Activated naive CD8-positive, alpha-beta T cell treated with anti-CD3 and anti-CD28 coated beads, Interleukin-2, amount 50 U/mL, for 24 hours (primary cell): Measurements from ENCODE around the gene GRAMD2A.

Experiments
- ATAC-seq: fragments of 150-1000 bp; cut with Tn5 transposase; one replicate; pipeline ENCODE4 v1.10.0; 2021
- DNase-seq: peaks from one replicate; pipeline ENCODE4 v3.0.0; 2021
- H3K27ac Mint-ChIP-seq: one replicate; pipeline ENCODE4 v1.8.0; 2021; ENCODE audit warnings: mild to moderate bottlenecking, mixed read lengths
- H3K27me3 Mint-ChIP-seq: one replicate; pipeline ENCODE4 v1.8.0; 2021; ENCODE audit warnings: mixed read lengths
- H3K36me3 Mint-ChIP-seq: one replicate; pipeline ENCODE4 v1.8.0; 2021; ENCODE audit warnings: low read depth, mixed read lengths
- H3K4me1 Mint-ChIP-seq: one replicate; pipeline ENCODE4 v1.8.0; 2021; ENCODE audit warnings: mixed read lengths
- H3K4me3 Mint-ChIP-seq: one replicate; pipeline ENCODE4 v1.8.0; 2021; ENCODE audit warnings: mild to moderate bottlenecking, moderate library complexity, mixed read lengths
- H3K9me3 Mint-ChIP-seq: one replicate; pipeline ENCODE4 v1.8.0; 2021; ENCODE audit warnings: mixed read lengths

Gene GRAMD2A

DNA sequence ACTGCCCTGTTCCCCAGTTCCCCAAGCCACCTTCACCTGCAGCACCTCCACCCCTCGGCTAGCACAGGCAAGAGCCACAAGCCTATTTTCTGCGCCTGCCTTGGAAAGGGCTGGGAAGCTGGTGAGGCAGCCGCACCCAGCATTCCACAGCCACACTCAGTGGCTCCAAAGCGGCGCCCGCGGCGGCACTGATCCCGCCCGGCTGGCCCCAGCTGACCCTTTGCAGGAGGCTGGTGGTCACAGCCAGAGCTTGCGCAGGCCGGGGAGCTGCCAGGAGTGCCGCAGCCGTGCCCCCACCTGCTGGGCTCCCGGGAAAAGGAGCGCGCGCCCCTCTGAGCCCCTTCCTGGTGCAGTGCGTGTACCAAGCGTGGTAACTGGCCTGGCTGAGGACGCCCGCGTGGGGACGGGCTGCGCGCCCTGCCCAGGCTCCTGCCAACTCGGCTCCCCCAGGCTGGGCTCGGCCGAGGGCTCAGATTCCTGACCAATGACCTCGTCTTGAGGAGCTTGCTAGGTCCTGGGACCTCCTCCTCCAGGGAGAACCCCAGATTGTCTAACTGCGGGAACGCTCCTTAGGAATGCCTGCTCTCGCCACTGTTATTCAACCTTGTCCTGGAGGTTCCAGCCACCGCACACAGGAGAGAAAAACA is 13.3 kb downstream of the GRAMD2A start:
- no peaks in the 10 kb centered on the region for H3K4me1 Mint-ChIP-seq
- H3K4me3 Mint-ChIP-seq = no peak overlapping the region
- no peak for DNase-seq

DNA sequence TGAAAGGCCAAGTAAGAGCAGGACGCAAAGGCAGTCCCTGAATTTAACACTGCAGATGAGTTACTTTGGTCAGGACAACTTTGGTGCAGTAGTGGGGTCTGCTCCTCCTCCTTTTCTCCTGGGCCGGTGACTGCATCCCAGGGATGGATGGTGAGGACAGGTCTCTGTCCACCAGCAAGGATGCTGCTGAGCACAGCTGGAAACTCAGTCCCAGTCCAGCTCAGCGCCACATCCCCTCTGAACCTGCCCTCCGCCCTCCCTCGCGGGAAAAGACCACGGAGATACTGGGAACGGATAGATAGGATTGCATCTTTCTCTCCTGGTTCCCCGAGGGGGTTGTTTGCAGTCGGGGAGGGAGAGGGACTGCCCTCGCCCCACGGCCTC is 13.8 kb downstream of the GRAMD2A start:
- Mint-ChIP-seq H3K9me3 (no peaks in the 10 kb centered on the region), H3K4me1 (no peaks in the 10 kb centered on the region), H3K27ac (no peak overlapping the region), H3K27me3 (peaks cover 42% of the 10 kb centered on the region), H3K4me3 (no peak overlapping the region), H3K36me3 (no peaks in the 10 kb centered on the region)
- DNase-seq (no peak), ATAC-seq (no peak)

More for the DNA sequence above, 13.3 kb downstream of the GRAMD2A start:
- H3K27ac Mint-ChIP-seq = no peak overlapping the region
- no peak for ATAC-seq
- peaks cover 44% of the 10 kb centered on the region for H3K27me3 Mint-ChIP-seq
- H3K9me3 Mint-ChIP-seq = no peaks in the 10 kb centered on the region
- H3K36me3 Mint-ChIP-seq = no peaks in the 10 kb centered on the region

DNA sequence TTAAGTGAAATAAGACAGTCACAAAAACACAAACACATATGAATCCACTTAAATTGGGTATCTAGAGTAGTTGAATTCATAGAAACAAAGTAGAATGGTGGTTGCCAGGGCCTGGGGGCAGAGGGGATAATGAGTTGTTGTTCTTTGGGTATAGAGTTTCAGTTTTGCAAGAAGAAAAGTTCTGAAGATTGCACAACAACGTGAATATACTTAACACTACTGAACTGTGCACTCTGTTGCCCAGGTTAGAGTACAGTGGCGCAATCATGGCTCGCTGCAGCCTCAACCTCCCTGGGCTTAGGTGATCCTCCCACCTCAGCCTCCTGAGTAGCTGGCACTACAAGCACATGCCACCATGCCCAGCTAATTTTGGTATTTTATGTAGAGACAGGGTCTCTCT is 14.9 kb downstream of the GRAMD2A start:
- Mint-ChIP-seq H3K27me3 (peaks cover 40% of the 10 kb centered on the region), H3K36me3 (no peaks in the 10 kb centered on the region), H3K4me1 (no peaks in the 10 kb centered on the region), H3K9me3 (no peaks in the 10 kb centered on the region), H3K27ac (no peak overlapping the region), H3K4me3 (no peak overlapping the region)
- ATAC-seq (no peak), DNase-seq (no peak)

GRCh38 chr15:72182244-72182643 is 15.3 kb downstream of the GRAMD2A start:
- ATAC-seq (no peak), DNase-seq (no peak)
- H3K4me3 Mint-ChIP-seq = no peak overlapping the region
- H3K27ac Mint-ChIP-seq = no peak overlapping the region
- peaks cover 40% of the 10 kb centered on the region for H3K27me3 Mint-ChIP-seq
- H3K9me3 Mint-ChIP-seq = no peaks in the 10 kb centered on the region
- no peaks in the 10 kb centered on the region for H3K36me3 Mint-ChIP-seq
- H3K4me1 Mint-ChIP-seq = no peaks in the 10 kb centered on the region

DNA sequence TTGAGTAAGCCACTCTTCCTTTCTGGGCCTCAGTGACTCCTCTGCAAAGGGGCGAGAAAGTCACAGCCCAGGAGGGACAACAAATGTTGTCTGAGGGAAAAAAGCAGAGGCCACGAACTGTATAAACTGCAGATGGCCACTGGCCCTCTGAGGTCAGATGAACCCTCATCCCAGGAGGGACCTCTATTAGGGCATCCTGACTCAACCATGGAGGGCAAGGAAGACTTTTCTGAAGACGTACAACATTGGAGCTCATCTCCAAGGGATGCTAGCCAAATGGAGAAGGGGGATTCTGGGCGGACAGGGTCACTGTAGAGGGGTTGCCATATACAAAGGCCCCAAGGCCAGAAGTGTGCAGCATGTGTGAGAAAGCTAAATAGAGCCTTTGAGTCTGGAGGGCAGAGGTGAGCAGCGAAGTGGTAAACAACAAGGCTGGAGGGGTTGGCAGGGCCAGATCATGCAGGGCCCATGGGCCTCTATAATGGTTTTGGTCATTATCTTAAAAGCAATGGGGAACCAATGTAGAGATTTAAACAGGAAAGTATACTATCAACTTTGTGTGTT is 16.7 kb downstream of the GRAMD2A start:
- H3K4me3 Mint-ChIP-seq = no peak overlapping the region
- no peaks in the 10 kb centered on the region for H3K4me1 Mint-ChIP-seq
- no peaks in the 10 kb centered on the region for H3K36me3 Mint-ChIP-seq

GRCh38 chr15:72179950-72180581 is 17.5 kb downstream of the GRAMD2A start:
- Mint-ChIP-seq H3K27ac (no peak overlapping the region), H3K4me1 (no peaks in the 10 kb centered on the region), H3K9me3 (no peaks in the 10 kb centered on the region), H3K4me3 (no peak overlapping the region), H3K27me3 (peaks cover 32% of the 10 kb centered on the region), H3K36me3 (no peaks in the 10 kb centered on the region)
- DNase-seq = no peak
- ATAC-seq = no peak

More for the DNA sequence above, 16.7 kb downstream of the GRAMD2A start:
- Mint-ChIP-seq H3K27me3 (peaks cover 34% of the 10 kb centered on the region), H3K9me3 (no peaks in the 10 kb centered on the region), H3K27ac (no peak overlapping the region)
- ATAC-seq = no peak
- DNase-seq = no peak

DNA sequence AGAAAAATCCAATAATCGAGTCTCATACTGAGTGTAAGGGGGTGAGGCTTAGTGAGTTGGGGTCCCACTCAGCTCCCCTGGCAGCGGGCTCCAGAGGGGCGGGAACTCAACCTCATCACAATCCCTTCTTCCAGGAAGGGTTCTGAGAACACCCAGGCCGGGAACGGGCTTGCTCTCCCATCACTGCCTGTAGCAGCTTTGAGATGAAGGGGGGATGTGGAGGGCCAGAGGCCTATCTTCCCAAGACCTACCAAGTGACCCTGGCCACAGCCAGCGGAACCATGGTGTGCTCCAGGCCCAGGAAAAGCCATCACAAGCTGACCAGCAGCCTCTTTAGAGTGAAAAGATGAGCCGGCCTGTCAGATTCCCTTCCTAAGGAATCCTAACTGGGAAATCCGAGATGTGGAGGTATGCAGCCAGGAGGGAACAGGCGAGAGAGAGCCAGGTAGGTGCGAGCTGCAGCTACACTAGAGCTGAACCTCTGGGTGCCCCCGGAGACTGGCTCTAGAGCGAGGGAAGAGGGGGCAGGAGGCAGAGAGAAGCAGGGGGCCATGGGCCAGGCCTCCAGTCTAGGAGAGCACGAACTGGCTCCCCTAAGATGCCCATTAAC is 18.5 kb downstream of the GRAMD2A start:
- ATAC-seq (no peak), DNase-seq (no peak)
- no peaks in the 10 kb centered on the region for H3K9me3 Mint-ChIP-seq
- no peak overlapping the region for H3K27ac Mint-ChIP-seq
- no peaks in the 10 kb centered on the region for H3K4me1 Mint-ChIP-seq
- H3K36me3 Mint-ChIP-seq = no peaks in the 10 kb centered on the region
- no peak overlapping the region for H3K4me3 Mint-ChIP-seq
- peaks cover 31% of the 10 kb centered on the region for H3K27me3 Mint-ChIP-seq

DNA sequence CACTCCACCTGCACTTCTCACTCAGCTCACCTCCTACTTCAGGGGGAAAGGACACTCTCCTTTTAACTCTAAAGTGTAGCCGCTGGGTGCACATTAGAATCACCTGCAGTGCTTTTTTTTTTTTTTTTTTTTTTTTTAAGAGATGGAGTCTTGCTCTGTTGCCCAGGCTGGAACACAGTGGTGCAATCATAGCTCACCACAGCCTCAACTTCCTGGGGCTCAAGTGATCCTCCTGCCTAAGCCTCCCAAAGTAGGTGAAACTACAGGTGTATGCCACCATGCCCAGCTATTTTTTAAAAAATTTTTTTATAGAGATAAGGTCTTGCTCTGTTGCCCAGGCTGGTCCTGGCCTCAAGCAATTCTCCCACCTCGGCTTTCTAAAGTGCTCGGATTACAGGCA is 20.8 kb downstream of the GRAMD2A start:
- ATAC-seq = no peak
- DNase-seq = no peak
- H3K36me3 Mint-ChIP-seq = no peaks in the 10 kb centered on the region
- no peak overlapping the region for H3K27ac Mint-ChIP-seq
- no peaks in the 10 kb centered on the region for H3K4me1 Mint-ChIP-seq
- peaks cover 17% of the 10 kb centered on the region for H3K27me3 Mint-ChIP-seq
- no peak overlapping the region for H3K4me3 Mint-ChIP-seq
- no peaks in the 10 kb centered on the region for H3K9me3 Mint-ChIP-seq

DNA sequence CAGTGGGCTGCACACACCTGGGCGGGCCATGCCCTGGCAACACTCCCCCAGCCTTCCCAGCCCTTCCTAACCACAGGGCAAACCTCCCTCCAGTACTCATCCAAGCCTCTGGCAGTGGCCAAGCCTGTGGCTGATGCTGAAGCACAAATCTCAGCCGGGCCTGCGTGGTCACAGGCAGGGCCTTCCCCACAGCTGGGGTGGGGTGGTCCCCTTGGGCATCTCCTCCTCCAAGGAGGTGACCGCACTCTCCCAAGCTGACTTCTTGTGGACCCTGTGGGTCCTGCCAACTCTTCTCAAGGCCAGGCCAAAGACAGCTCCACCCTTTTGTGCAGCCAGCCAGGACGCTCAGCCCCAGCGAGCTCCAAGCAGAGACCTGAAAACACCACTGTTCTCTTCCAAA is 21.4 kb downstream of the GRAMD2A start:
- no peaks in the 10 kb centered on the region for H3K9me3 Mint-ChIP-seq
- no peak overlapping the region for H3K4me3 Mint-ChIP-seq
- no peaks in the 10 kb centered on the region for H3K36me3 Mint-ChIP-seq
- no peak for ATAC-seq
- H3K4me1 Mint-ChIP-seq = no peaks in the 10 kb centered on the region
- no peak overlapping the region for H3K27ac Mint-ChIP-seq
- peaks cover 13% of the 10 kb centered on the region for H3K27me3 Mint-ChIP-seq
- DNase-seq = no peak

DNA sequence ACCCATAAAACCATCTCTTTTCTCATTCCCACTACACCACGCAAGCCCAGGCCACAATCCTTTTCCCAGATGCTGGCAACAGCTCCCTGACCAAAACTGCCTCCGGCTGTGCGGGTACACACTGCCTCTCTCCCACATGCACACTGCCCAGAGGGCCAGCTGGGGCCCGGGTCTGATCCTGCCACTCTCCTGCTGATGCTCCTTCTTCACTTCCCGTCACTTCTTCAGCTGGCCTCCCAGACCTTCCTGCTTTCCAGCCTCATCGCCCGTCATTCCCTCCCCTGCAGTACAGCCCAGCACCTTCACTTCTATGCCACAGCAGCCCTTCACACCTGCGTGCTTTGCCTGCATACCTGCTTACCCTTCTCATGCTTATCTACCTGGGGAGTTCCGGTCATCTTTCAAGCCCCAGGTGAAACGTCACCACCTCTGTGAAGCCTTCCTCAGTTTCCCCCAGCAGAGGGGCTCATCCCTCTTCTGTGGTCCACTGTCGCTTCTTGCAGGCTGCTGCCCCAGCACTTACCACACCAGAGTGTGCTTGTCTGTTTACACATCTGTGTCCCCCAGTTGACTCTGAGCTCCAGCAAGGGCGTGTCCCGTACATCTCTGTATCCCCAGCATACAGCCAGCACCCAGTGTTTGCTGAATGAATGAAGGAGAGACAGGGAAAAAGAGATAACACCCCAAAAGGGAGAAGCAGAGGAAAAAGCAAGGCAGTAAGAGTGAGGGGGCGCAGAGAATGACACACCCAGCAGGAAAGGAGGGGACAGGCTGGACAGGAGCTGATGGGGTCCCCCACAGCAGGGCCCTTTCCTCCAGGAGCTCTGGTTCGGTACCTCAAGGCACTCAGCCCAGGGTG is 22.2 kb downstream of the GRAMD2A start:
- H3K9me3 Mint-ChIP-seq = no peaks in the 10 kb centered on the region
- no peaks in the 10 kb centered on the region for H3K36me3 Mint-ChIP-seq
- no peak overlapping the region for H3K4me3 Mint-ChIP-seq
- H3K4me1 Mint-ChIP-seq = no peaks in the 10 kb centered on the region
- no peak for ATAC-seq
- H3K27me3 Mint-ChIP-seq = peaks cover 9% of the 10 kb centered on the region
- no peak overlapping the region for H3K27ac Mint-ChIP-seq
- DNase-seq = no peak

DNA sequence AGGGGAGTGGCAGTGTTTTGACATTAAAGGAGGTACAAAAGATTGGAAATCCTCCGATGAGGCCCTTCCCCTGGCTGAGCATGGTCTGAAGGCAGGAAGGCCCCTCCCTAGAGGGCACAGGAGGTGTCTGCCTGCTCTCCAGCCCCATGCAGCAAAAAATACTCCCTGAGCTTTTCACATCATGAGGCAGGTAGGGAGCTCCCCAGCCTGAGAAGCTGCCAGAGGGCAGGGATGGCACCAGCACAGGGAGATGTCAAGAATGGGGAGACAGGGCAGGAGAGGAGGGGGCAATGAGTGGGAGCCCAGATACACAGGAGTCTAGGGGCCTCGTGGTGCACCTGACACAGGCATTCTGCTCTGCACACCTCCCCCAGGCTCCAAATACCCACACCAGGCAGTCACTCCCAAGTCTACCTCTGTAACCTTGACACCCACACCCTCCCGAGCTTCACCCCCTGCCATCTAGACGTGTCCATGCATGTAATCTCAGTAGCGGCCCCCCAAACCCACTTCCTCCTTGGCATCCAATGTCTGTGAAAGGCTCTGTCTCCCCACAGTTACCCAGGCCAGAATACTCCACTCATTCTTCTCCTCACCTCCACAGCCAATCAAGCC is 22.9 kb downstream of the GRAMD2A start:
- no peak for DNase-seq
- Mint-ChIP-seq H3K27me3 (peaks cover 9% of the 10 kb centered on the region), H3K27ac (no peak overlapping the region), H3K4me3 (no peak overlapping the region), H3K9me3 (no peaks in the 10 kb centered on the region), H3K4me1 (no peaks in the 10 kb centered on the region), H3K36me3 (no peaks in the 10 kb centered on the region)
- ATAC-seq = no peak

DNA sequence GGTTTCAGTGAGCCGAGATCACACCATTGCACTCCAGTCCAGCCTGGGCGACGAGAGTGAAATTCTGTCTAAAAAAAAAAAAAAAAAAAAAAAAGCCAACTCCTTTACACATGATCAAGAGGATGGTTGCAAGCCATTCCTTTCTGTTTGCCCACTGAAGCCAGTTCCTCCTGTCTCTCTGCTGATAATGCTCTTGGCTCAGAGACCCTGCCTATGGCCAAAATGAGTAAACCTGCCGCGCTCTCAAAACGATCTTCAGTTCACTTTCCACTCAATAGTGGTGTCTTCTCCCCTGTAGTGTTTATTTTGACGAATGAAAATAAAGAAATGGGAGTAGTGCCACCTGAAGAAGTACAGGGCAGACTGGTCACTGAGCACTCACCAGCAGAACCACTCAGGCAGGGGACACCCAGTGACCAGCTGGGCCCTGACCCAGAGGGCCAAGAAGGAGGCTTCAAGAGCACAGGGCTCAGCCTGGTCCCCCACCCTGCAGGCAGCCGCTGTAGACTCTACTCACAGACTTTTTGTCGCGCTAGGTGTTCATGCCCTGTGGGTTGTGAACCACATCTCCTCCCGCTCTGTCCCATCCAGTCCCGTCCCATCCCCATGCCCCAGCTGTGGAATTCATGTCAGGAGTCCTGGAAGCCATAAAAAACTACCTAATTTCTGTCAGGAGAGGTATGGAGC is 23.6 kb downstream of the GRAMD2A start:
- DNase-seq (no peak), ATAC-seq (no peak)
- Mint-ChIP-seq H3K36me3 (no peaks in the 10 kb centered on the region), H3K4me1 (no peaks in the 10 kb centered on the region), H3K27ac (no peak overlapping the region), H3K4me3 (no peak overlapping the region), H3K9me3 (no peaks in the 10 kb centered on the region), H3K27me3 (peaks cover 9% of the 10 kb centered on the region)

- H3K4me3 Mint-ChIP-seq = no peak overlapping the region
- H3K27me3 Mint-ChIP-seq = peaks cover 9% of the 10 kb centered on the region
- DNase-seq (no peak), ATAC-seq (no peak)
- H3K4me1 Mint-ChIP-seq = peaks cover 1% of the 10 kb centered on the region
- no peak overlapping the region for H3K27ac Mint-ChIP-seq
- H3K9me3 Mint-ChIP-seq = no peaks in the 10 kb centered on the region
- no peaks in the 10 kb centered on the region for H3K36me3 Mint-ChIP-seq
Measured at GRCh38 chr15:72173401-72173800, 24.2 kb downstream of the GRAMD2A start.

DNA sequence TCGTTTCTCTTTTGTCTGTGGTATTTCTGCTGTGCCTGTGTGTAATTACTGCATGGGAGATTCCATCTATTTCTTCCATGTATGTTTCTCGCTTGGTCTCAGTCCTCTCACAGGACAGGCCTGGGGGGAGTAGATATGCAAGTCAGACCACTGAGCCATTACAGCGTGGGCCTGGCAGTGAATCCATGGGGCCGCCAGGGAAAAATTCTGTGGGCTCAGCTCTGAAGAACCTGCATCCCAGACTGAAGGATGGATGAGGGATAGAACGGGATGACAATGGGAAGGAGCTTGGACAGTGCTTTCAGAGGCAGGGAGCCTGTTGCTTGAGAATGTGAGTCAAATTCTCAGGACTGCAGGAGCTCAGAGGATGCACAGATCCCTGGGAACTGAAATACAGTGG is 24.8 kb downstream of the GRAMD2A start:
- H3K27ac Mint-ChIP-seq = no peak overlapping the region
- no peak overlapping the region for H3K4me3 Mint-ChIP-seq
- H3K9me3 Mint-ChIP-seq = no peaks in the 10 kb centered on the region
- peaks cover 1% of the 10 kb centered on the region for H3K4me1 Mint-ChIP-seq
- no peaks in the 10 kb centered on the region for H3K36me3 Mint-ChIP-seq
- peaks cover 9% of the 10 kb centered on the region for H3K27me3 Mint-ChIP-seq
- DNase-seq (no peak), ATAC-seq (no peak)
